ENCODE results near the gene EPB41L2.

Gene EPB41L2

GRCh38 chr6:131048933-131049515, 14.0 kb downstream of the EPB41L2 start:
- DNase-seq (ENCODE audit: low spot score): no peak
- in situ Hi-C loops (cut with MboI; ENCODE audit: low sequenced_read_pairs, unreplicated experiment): no loop called here

GRCh38 chr6:131048459-131048858, 14.6 kb downstream of the EPB41L2 start:
- TF ChIP-seq CTCF (IDR thresholded peaks at IDR 0.05; ENCODE audit: borderline replicate concordance, control extremely low read depth, extremely low read depth, insufficient read depth, missing control alignments): no peak
- in situ Hi-C loops (cut with MboI; ENCODE audit: low sequenced_read_pairs, unreplicated experiment): no loop called here
- no peak for DNase-seq (ENCODE audit: low spot score)

More at GRCh38 chr6:131048933-131049515, 14.0 kb downstream of the EPB41L2 start:
- no peak for TF ChIP-seq CTCF (IDR thresholded peaks at IDR 0.05; ENCODE audit: borderline replicate concordance, control extremely low read depth, extremely low read depth, insufficient read depth, missing control alignments)

GRCh38 chr6:131045139-131045538, 17.9 kb downstream of the EPB41L2 start:
- TF ChIP-seq CTCF (IDR thresholded peaks at IDR 0.05; ENCODE audit: borderline replicate concordance, control extremely low read depth, extremely low read depth, insufficient read depth, missing control alignments): no peak
- DNase-seq (ENCODE audit: low spot score): no peak
- in situ Hi-C loops (cut with MboI; ENCODE audit: low sequenced_read_pairs, unreplicated experiment): no loop called here

GRCh38 chr6:131043902-131044447, 19.1 kb downstream of the EPB41L2 start:
- no peak for TF ChIP-seq CTCF (IDR thresholded peaks at IDR 0.05; ENCODE audit: borderline replicate concordance, control extremely low read depth, extremely low read depth, insufficient read depth, missing control alignments)
- DNase-seq (ENCODE audit: low spot score): no peak
- in situ Hi-C loops (cut with MboI; ENCODE audit: low sequenced_read_pairs, unreplicated experiment): no loop called here

GRCh38 chr6:131042664-131043063, 20.4 kb downstream of the EPB41L2 start:
- DNase-seq (ENCODE audit: low spot score): no peak
- no peak for TF ChIP-seq CTCF (IDR thresholded peaks at IDR 0.05; ENCODE audit: borderline replicate concordance, control extremely low read depth, extremely low read depth, insufficient read depth, missing control alignments)
- in situ Hi-C loops (cut with MboI; ENCODE audit: low sequenced_read_pairs, unreplicated experiment): no loop called here

GRCh38 chr6:131041814-131042213, 21.2 kb downstream of the EPB41L2 start:
- no peak for DNase-seq (ENCODE audit: low spot score)
- in situ Hi-C loops (cut with MboI; ENCODE audit: low sequenced_read_pairs, unreplicated experiment): no loop called here
- TF ChIP-seq CTCF (IDR thresholded peaks at IDR 0.05; ENCODE audit: borderline replicate concordance, control extremely low read depth, extremely low read depth, insufficient read depth, missing control alignments): no peak

All from GM13976 (cell line).